IMR-90 (cell line): ENCODE data around the gene CLASRP. TPM values are rescaled to one million over a fixed set of nuclear protein-coding genes. Genes with fewer than 3 reads are reported as not detected.

Experiments
- ATAC-seq: fragments of 200-7000 bp; cut with Tn5 transposase; 2 replicates; pipeline ENCODE4 v1.9.1; 2020; ENCODE audit warnings: low read depth, mild to moderate bottlenecking, moderate library complexity
- BruUV-seq: library from RNA; stranded (reverse); fragments of 400-500 nt; replicated peaks from 2 replicates; lab custom pipeline; 2021; lab: Mats Ljungman, UMichigan
- CTCF ChIA-PET: fragments of 300-600 bp; formaldehyde crosslinking; extraction: SDS; loops from one replicate; lab custom pipeline; 2021; ENCODE audit warnings: antibody characterized with exemption; lab: Yijun Ruan, JAX
- POLR2A ChIA-PET: fragments of 300-600 bp; sonication (Branson Sonifier 250); formaldehyde crosslinking; loops from one replicate; lab custom pipeline; 2022; ENCODE audit warnings: antibody characterized with exemption; ENCODE audit not compliant: unreplicated experiment; lab: Charles Lee
- DNase-seq: peaks from one replicate; pipeline ENCODE4 v3.0.0; 2013
- H2AFZ ChIP-seq: replicated peaks from 2 replicates; pipeline ENCODE3; 2013; ENCODE audit warnings: low read length, mild to moderate bottlenecking; ENCODE audit not compliant: poor library complexity
- H2AK5ac ChIP-seq: 2 replicates; pipeline ENCODE4 v1.6.1; 2013; ENCODE audit warnings: low read depth, low read length, inconsistent platforms
- H2AK9ac ChIP-seq: replicated peaks from 2 replicates; pipeline ENCODE3; 2013; ENCODE audit warnings: mild to moderate bottlenecking, low read depth, low read length, moderate library complexity; ENCODE audit not compliant: poor library complexity
- H2BK120ac ChIP-seq: 2 replicates; pipeline ENCODE4 v1.6.1; 2013; ENCODE audit warnings: low read depth, low read length, inconsistent platforms
- H2BK15ac ChIP-seq: 3 replicates; pipeline ENCODE4 v1.6.1; 2013; ENCODE audit warnings: low read depth, low read length, inconsistent platforms
- H2BK20ac ChIP-seq: 2 replicates; pipeline ENCODE4 v1.6.1; 2013; ENCODE audit warnings: low read depth, mild to moderate bottlenecking, inconsistent platforms, low read length, moderate library complexity
- H2BK5ac ChIP-seq: 2 replicates; pipeline ENCODE4 v1.6.1; 2013; ENCODE audit warnings: mild to moderate bottlenecking, low read depth, low read length, inconsistent platforms; ENCODE audit not compliant: poor library complexity, severe bottlenecking
- H3K14ac ChIP-seq: replicated peaks from 2 replicates; pipeline ENCODE4 v1.6.1; 2013; ENCODE audit warnings: low read depth, low read length, inconsistent platforms
- H3K18ac ChIP-seq: 2 replicates; pipeline ENCODE4 v1.6.1; 2013; ENCODE audit warnings: low read depth, low read length, control low read depth
- H3K23ac ChIP-seq: 2 replicates; pipeline ENCODE4 v1.6.1; 2013; ENCODE audit warnings: low read depth, low read length, inconsistent platforms
- H3K27ac ChIP-seq: 2 replicates; pipeline ENCODE4 v1.5.1; 2013; ENCODE audit warnings: mild to moderate bottlenecking, control low read depth, low read length; ENCODE audit not compliant: insufficient read depth
- H3K27me3 ChIP-seq: 2 replicates; pipeline ENCODE4 v1.6.1; 2013; ENCODE audit warnings: low read length; ENCODE audit not compliant: control insufficient read depth, insufficient read depth
- H3K36me3 ChIP-seq: 2 replicates; pipeline ENCODE4 v1.6.1; 2013; ENCODE audit warnings: low read length, mixed read lengths; ENCODE audit not compliant: control insufficient read depth, insufficient read depth
- H3K4ac ChIP-seq: 2 replicates; pipeline ENCODE4 v1.6.1; 2013; ENCODE audit warnings: low read depth, low read length, inconsistent platforms
- H3K4me1 ChIP-seq: 2 replicates; pipeline ENCODE4 v1.6.1; 2013; ENCODE audit warnings: low read length, mixed read lengths; ENCODE audit not compliant: control insufficient read depth, insufficient read depth
- H3K4me2 ChIP-seq: 2 replicates; pipeline ENCODE4 v1.6.1; 2013; ENCODE audit warnings: low read depth, mild to moderate bottlenecking, control low read depth, low read length, moderate library complexity
- H3K4me3 ChIP-seq: 2 replicates; pipeline ENCODE4 v1.5.1; 2013; ENCODE audit warnings: low read depth, mild to moderate bottlenecking, control low read depth, low read length, moderate library complexity; ENCODE audit not compliant: insufficient read depth
- H3K56ac ChIP-seq: 2 replicates; pipeline ENCODE4 v1.6.1; 2013; ENCODE audit warnings: low read length, inconsistent platforms; ENCODE audit not compliant: insufficient read depth; ENCODE audit errors: extremely low read depth
- H3K79me1 ChIP-seq, 2 experiments: 2 replicates each; pipeline ENCODE4 v1.6.1; 2013; ENCODE audit warnings: low read length in 2 of 2, inconsistent platforms in 1 of 2, low read depth in 1 of 2
- H3K9ac ChIP-seq: 2 replicates; pipeline ENCODE4 v1.6.1; 2013; ENCODE audit warnings: low read depth, low read length, control low read depth
- H3K9me1 ChIP-seq: 2 replicates; pipeline ENCODE4 v1.6.1; 2013; ENCODE audit warnings: low read length, inconsistent platforms; ENCODE audit not compliant: insufficient read depth
- H3K9me3 ChIP-seq: 2 replicates; pipeline ENCODE4 v1.6.1; 2013; ENCODE audit warnings: low read length; ENCODE audit not compliant: control insufficient read depth, insufficient read depth
- H4K20me1 ChIP-seq: 2 replicates; pipeline ENCODE4 v1.6.1; 2013; ENCODE audit warnings: low read length, inconsistent platforms; ENCODE audit not compliant: insufficient read depth
- H4K5ac ChIP-seq: 2 replicates; pipeline ENCODE4 v1.6.1; 2013; ENCODE audit warnings: mild to moderate bottlenecking, low read depth, low read length, control low read depth
- H4K8ac ChIP-seq, 2 experiments: 2 replicates each; pipeline ENCODE4 v1.6.1; 2013; ENCODE audit warnings: low read depth in 2 of 2, low read length in 2 of 2, control low read depth in 1 of 2, inconsistent platforms in 1 of 2
- H4K91ac ChIP-seq: 2 replicates; pipeline ENCODE4 v1.6.1; 2013; ENCODE audit warnings: low read depth, low read length, inconsistent platforms; ENCODE audit not compliant: insufficient read depth
- CEBPB ChIP-seq: IDR thresholded peaks from 2 replicates; pipeline ENCODE4 v1.6.1; 2012; ENCODE audit warnings: low read depth, low read length, improper control_type of control experiment
- CHD1 ChIP-seq: IDR thresholded peaks from 2 replicates; pipeline ENCODE4 v1.6.1; 2012; ENCODE audit warnings: low read depth, low read length, improper control_type of control experiment
- MAFK ChIP-seq: IDR thresholded peaks from 2 replicates; pipeline ENCODE4 v1.6.1; 2012; ENCODE audit warnings: low read depth, low read length, improper control_type of control experiment
- MAZ ChIP-seq: IDR thresholded peaks from 2 replicates; pipeline ENCODE4 v1.6.1; 2012; ENCODE audit warnings: low read depth, mild to moderate bottlenecking, low read length, improper control_type of control experiment, moderate library complexity, borderline replicate concordance
- MXI1 ChIP-seq: IDR thresholded peaks from 2 replicates; pipeline ENCODE4 v1.6.1; 2012; ENCODE audit warnings: low read depth, mild to moderate bottlenecking, low read length, moderate library complexity, borderline replicate concordance
- NFE2L2 ChIP-seq: fragments of 150-350 bp; IDR thresholded peaks from 2 replicates; pipeline ENCODE4 v1.6.1; 2016; ENCODE audit warnings: low read depth, mild to moderate bottlenecking, low read length
- POLR2A ChIP-seq: IDR thresholded peaks from 2 replicates; pipeline ENCODE4 v1.6.1; 2012; ENCODE audit warnings: mild to moderate bottlenecking, low read depth, low read length
- RCOR1 ChIP-seq: IDR thresholded peaks from 2 replicates; pipeline ENCODE4 v1.6.1; 2012; ENCODE audit warnings: mild to moderate bottlenecking, low read length, improper control_type of control experiment; ENCODE audit not compliant: insufficient replicate concordance
- RFX5 ChIP-seq: IDR thresholded peaks from 2 replicates; pipeline ENCODE4 v1.8.0; 2012; ENCODE audit warnings: low read depth, mild to moderate bottlenecking, low read length, moderate library complexity
- SMC3 ChIP-seq: fragments of 150-350 bp; IDR thresholded peaks from 2 replicates; pipeline ENCODE4 v1.6.1; 2016; ENCODE audit warnings: low read depth, mild to moderate bottlenecking, antibody characterized with exemption, low read length, moderate library complexity
- USF2 ChIP-seq: fragments of 150-350 bp; IDR thresholded peaks from 2 replicates; pipeline ENCODE4 v1.6.1; 2017; ENCODE audit warnings: mild to moderate bottlenecking, antibody characterized with exemption, low read length, low read depth
- WGBS, 2 experiments: methylation state at CpG; one replicate each; pipeline versions ENCODE4 v1.1.5 to v1.1.7; 2013; ENCODE audit warnings: missing lambda C conversion rate in 2 of 2; ENCODE audit not compliant: insufficient read length in 1 of 2; ENCODE audit errors: extremely low coverage in 2 of 2; 5-methylcytosine and 5-hydroxymethylcytosine counted together
- dilution Hi-C: fragments of 300-500 bp; cut with HindIII; formaldehyde crosslinking; loops from one replicate; pipeline ENCODE4 v1.14.3; 2018; ENCODE audit warnings: low sequenced_read_pairs; ENCODE audit not compliant: unreplicated experiment
- in situ Hi-C: fragments of 300-500 bp; cut with MboI; formaldehyde crosslinking; loops from 3 replicates; pipeline ENCODE4 v1.14.3; 2019; ENCODE audit warnings: low sequenced_read_pairs, inconsistent platforms, mixed read lengths
- intact Hi-C: fragments of 100-400 bp; cut with micrococcal nuclease; formaldehyde crosslinking; loops from 2 replicates; pipeline ENCODE4 v1.10.0; 2022
- polyA plus RNA-seq, 3 experiments: library from polyadenylated mRNA; depleted of rRNA; stranded (reverse); fragments of >200 nt; gene quantifications; 2 replicates each; pipeline ENCODE4 v1.2.3, GENCODE V29; 2012; ENCODE audit warnings: low replicate concordance in 1 of 3
- total RNA-seq: library from RNA; depleted of rRNA; stranded (reverse); fragments of >200 nt; gene quantifications from 2 replicates; pipeline ENCODE4 v1.2.3, GENCODE V29; 2012

The CLASRP gene
- total and polyA plus RNA-seq, 2 of the 4 experiments (the other 2 are of a cell fraction), result 19.9 to 31.7 TPM

GRCh38 chr19:45090606-45091005 lies 51.8 kb downstream of the CLASRP start:
- Histone ChIP-seq H3K27me3 (no peaks in the 10 kb centered on the region), H3K9ac (no peak overlapping the region), H4K8ac (0 out of 4 replicates have a peak overlapping the region, but pooled peaks of 1 of the 2 experiments have one; percentile 76), H4K91ac (no peak overlapping the region), H3K4ac (no peak overlapping the region; the same call in 1 of the 2 replicates), H3K14ac (no peak overlapping the region), H3K18ac (no peak overlapping the region), H3K27ac (no peak overlapping the region), H3K36me3 (peaks cover 9% of the 10 kb centered on the region), H3K4me3 (no peak overlapping the region), H2AK9ac (no peak overlapping the region), H2AK5ac (peak overlapping the region; percentile 10; the same call in 1 of the 2 replicates), H3K79me1 (peaks cover 11 to 52% of the 10 kb centered on the region in 2 experiments), H2BK20ac (no peak overlapping the region), H4K20me1 (peaks cover 25% of the 10 kb centered on the region), H3K56ac (no peak overlapping the region), H3K9me1 (0 out of 2 replicates have a peak, but pooled peaks cover 3% of the 10 kb centered on the region), H3K9me3 (no peaks in the 10 kb centered on the region), H3K4me2 (no peak overlapping the region; the same call in 1 of the 2 replicates), H2AFZ (peak overlapping the region; percentile 90), H4K5ac (no peak overlapping the region), H2BK5ac (no peak overlapping the region), H3K23ac (no peak overlapping the region), H3K4me1 (peaks cover 9% of the 10 kb centered on the region; the same call in 1 of the 2 replicates), H2BK15ac (no peak overlapping the region), H2BK120ac (no peak overlapping the region)
- in situ Hi-C loops, result no loop called here
- ChIA-PET POLR2A (no interaction called here), CTCF (no interaction called here)
- no peak for DNase-seq
- intact Hi-C loops, result loop anchor here (5.0 kb wide), 1 partner anchor 37 kb away; no protein-coding TSS in a partner anchor
- dilution Hi-C loops, result no loop called here
- no CpG with 5 or more reads among the region's 5 CpGs for WGBS, 2 experiments
- BruUV-seq, result no TSS peak
- no peak for TF ChIP-seq CEBPB
- no peak for TF ChIP-seq MAFK
- no peak for TF ChIP-seq RFX5
- no peak for TF ChIP-seq MXI1
- TF ChIP-seq CHD1, result no peak
- TF ChIP-seq NFE2L2, result no peak
- no peak for TF ChIP-seq SMC3
- no peak for TF ChIP-seq RCOR1
- TF ChIP-seq POLR2A, result no peak
- TF ChIP-seq MAZ, result no peak
- no peak for TF ChIP-seq USF2
- no peak for ATAC-seq
